Fibroblast of mammary gland (primary cell): Measurements from ENCODE around the gene UBE2U.

Experiments
- DNase-seq: peaks from one replicate; pipeline ENCODE4 v3.0.0-alpha.2; 2010; ENCODE audit warnings: low read depth
- H3K4me3 ChIP-seq: 2 replicates; pipeline ENCODE4 v1.5.1; 2011; ENCODE audit warnings: low read depth, mild to moderate bottlenecking, low read length, moderate library complexity; ENCODE audit not compliant: control insufficient read depth
- TF ChIP-seq, protein P1 (sequence below): conservative IDR thresholded peaks from 2 replicates; pipeline ENCODE4 v1.5.1; 2011; ENCODE audit warnings: low read depth, low read length, inconsistent platforms; ENCODE audit not compliant: control insufficient read depth, insufficient read depth

Gene UBE2U

DNA sequence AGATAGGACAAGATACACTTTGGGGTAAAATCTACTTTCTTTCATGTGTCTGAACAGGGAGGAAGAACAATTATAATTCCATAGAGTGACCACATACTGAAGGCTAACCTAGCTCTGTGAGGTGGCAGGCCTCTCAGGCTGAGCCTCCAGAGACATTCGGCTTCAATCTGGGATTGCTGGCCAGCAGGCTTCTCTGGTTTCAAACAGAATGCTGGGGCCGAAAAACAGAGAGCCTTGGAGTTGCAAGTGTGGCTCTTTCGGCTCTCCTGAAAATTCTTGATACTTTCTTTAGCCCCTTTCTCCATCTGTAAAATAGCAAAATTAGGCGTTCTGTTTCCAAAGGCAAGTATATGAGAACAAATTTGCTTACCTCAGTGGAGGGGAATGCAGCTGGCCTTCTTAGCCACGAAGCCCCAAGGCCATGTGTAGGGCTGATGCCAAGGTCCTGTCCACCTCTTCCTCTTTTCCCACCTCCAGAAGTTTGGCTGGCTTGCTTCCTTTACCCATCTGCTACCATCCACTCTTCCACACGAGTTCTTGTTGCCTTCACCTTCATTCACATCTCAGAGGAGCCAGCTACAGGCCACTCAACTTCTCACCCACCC is 30.0 kb upstream of the UBE2U start:
- no peak overlapping the region for H3K4me3 ChIP-seq
- TF ChIP-seq, protein P1, sequence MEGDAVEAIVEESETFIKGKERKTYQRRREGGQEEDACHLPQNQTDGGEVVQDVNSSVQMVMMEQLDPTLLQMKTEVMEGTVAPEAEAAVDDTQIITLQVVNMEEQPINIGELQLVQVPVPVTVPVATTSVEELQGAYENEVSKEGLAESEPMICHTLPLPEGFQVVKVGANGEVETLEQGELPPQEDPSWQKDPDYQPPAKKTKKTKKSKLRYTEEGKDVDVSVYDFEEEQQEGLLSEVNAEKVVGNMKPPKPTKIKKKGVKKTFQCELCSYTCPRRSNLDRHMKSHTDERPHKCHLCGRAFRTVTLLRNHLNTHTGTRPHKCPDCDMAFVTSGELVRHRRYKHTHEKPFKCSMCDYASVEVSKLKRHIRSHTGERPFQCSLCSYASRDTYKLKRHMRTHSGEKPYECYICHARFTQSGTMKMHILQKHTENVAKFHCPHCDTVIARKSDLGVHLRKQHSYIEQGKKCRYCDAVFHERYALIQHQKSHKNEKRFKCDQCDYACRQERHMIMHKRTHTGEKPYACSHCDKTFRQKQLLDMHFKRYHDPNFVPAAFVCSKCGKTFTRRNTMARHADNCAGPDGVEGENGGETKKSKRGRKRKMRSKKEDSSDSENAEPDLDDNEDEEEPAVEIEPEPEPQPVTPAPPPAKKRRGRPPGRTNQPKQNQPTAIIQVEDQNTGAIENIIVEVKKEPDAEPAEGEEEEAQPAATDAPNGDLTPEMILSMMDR = no peak
- DNase-seq = peak; percentile 14

DNA sequence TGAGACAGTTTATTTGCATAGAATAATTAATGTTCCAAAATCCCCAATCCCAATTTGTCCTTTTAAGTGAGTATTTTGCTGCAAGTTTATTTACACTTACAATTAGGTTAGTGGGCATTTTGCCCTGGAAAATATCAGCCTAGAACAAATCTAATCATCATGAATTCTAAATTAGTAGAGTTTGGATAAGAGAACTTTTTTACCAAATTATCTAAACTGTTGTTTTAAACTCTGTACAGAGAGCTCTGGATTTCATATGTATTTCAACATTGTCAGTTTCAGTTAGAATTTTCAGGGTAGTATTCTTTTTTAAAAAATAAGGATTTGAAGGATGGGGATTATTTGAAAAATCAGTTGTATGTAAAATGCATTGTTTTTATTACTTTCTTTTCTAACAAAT is 27.8 kb upstream of the UBE2U start:
- no peak for DNase-seq
- H3K4me3 ChIP-seq = no peak overlapping the region
- TF ChIP-seq, protein P1 = no peak

DNA sequence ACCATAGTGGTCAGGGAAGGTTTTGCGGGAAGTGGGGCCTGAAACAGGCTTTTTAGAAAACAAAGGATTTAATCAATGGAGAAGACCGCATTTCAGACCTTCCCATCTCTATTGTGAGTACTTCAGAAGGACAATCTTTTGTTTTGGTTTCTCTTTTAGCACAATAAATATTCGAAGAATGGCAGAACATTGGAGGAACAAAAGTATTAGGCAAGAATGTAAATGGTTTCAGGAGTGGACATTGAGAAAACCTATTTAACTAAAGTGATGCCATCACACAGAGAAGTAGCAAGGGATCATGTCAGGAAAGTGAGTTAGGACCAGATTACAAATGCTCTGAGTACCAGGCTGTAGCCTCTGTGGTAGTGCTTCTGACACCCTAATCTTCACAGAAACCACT is 26.8 kb upstream of the UBE2U start:
- TF ChIP-seq, protein P1 = no peak
- no peak for DNase-seq
- H3K4me3 ChIP-seq = no peak overlapping the region

- no peak overlapping the region for H3K4me3 ChIP-seq
- DNase-seq = no peak
- TF ChIP-seq, protein P1 = no peak
Measured at GRCh38 chr1:64179588-64179987, 23.8 kb upstream of the UBE2U start.

DNA sequence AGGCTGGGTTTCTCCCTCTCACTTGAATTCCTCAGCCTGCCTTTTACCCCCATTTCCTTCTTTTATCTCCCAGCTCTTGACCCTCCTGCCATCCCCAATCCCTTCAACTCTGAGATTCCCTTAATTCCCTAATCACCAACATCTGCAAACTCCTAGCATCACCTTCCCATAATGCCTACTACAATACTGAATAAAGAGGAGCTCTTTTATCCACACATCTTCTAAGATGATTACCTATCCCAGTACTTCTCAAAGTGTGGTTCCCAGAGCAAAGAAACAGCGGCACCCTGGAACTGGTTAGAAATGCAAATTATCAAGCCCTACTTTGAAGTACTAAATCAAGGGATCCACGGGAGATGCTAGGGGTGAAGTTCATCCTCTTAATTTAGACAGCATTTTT is 21.2 kb upstream of the UBE2U start:
- DNase-seq = no peak
- TF ChIP-seq, protein P1 = no peak
- no peak overlapping the region for H3K4me3 ChIP-seq

GRCh38 chr1:64183395-64184002 is 19.9 kb upstream of the UBE2U start:
- no peak overlapping the region for H3K4me3 ChIP-seq
- DNase-seq = peak; percentile 71
- TF ChIP-seq, protein P1 = no peak

- peak; percentile 97 for DNase-seq
- H3K4me3 ChIP-seq = no peak overlapping the region
- TF ChIP-seq, protein P1 = no peak
Measured at GRCh38 chr1:64184003-64184440, 19.4 kb upstream of the UBE2U start.
